ENCODE data around the gene UCP2.
"Not testable (repeated sequence)": the region's sequence is repeated elsewhere in the genome, so short reads cannot be mapped to it uniquely, and the experiment has no call there.

Gene UCP2

GRCh38 chr11:73936047-73936446, 46.6 kb downstream of the UCP2 start:
- not testable (repeated sequence) for DNase-seq

DNA sequence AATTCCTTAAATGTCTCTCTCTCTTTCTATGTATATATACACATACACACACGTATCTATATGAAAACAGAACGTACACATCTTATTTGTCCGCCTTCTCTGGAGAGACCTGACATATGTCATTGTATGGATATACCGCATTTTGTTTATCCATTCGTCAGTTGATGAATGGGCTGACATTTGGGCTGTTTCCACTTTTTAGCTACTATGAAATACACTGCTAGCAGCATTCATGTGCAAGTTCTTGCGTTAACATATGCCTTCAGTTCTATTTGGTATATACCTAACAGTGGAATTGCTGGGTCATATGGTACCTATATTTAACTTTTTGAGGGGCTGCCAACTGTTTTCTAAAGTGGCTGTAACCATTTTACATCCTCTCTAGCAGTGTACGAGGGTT, 49.9 kb downstream of the UCP2 start:
- no peak for DNase-seq

GRCh38 chr11:73931951-73932350, 50.7 kb downstream of the UCP2 start:
- no peak for DNase-seq

DNA sequence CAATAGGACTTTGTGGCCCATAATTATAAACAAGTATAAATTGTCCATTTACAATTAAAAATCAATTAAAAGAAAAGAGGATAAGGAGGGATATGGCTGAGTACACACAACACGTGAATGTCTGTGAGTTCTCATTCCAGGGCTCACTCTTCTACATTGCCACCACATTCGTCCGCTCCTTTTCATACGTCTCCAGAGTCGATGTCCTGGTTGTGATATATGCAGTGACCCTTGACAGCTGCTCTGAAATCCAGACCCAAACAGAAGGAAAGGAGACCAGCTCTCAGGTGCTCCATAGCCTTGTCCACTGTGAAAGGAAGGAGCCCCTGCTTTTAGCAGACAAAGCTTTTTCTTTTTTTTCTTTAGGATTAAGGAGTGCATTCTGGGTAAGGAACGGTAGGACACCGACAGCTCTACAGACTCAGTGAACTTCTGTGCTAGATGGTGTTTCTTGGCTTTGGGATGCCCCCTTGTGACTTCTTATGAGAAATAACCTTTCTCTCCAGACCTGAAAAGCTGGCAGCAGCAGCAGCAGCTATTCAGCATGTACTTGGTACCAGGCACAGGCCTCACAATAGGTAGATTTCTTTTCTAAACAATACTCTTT, 51.5 kb downstream of the UCP2 start:
- no peak for DNase-seq

DNA sequence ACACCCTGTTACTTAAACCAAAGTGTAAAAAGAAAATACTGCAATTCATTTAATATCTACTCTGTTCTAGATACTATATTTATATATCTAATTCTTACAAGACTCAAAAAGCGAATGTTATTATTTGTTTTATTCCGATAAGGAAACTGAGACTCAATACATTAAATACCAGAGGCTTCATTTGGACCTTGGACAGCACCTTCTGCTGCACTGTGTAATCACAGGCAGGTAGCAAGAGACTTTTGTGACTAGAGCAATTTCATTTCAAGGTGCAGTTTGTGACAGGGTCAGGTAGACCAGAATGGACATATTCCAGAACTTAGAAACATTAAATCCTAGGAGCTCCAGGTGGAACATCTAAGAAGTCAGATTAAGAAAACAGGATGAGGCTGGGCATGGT, 53.3 kb downstream of the UCP2 start:
- DNase-seq: no peak

All from activated CD8-positive, alpha-beta memory T cell treated with anti-CD3 and anti-CD28 coated beads, Interleukin-2, amount 50 U/mL, for 4 hours (primary cell).